LNCaP clone FGC (cell line): ENCODE data around the gene NEUROD2.

Experiments used
- DNase-seq: peaks from one replicate; pipeline ENCODE4 v3.0.0-alpha.2; 2011; ENCODE audit warnings: low read depth
- H3K4me3 ChIP-seq: 2 replicates; pipeline ENCODE4 v1.5.1; 2011; ENCODE audit warnings: mild to moderate bottlenecking, low read depth, low read length, control low read depth
- CTCF ChIP-seq: IDR thresholded peaks from 2 replicates; pipeline ENCODE4 v1.5.1; 2012; ENCODE audit warnings: mild to moderate bottlenecking; ENCODE audit not compliant: control insufficient read depth, insufficient read depth; ENCODE audit errors: extremely low read depth

NEUROD2 gene

GRCh38 chr17:39629898-39630297 lies 22.2 kb upstream of the NEUROD2 start:
- no peak for DNase-seq
- no peak overlapping the region for H3K4me3 ChIP-seq
- TF ChIP-seq CTCF: no peak

DNA sequence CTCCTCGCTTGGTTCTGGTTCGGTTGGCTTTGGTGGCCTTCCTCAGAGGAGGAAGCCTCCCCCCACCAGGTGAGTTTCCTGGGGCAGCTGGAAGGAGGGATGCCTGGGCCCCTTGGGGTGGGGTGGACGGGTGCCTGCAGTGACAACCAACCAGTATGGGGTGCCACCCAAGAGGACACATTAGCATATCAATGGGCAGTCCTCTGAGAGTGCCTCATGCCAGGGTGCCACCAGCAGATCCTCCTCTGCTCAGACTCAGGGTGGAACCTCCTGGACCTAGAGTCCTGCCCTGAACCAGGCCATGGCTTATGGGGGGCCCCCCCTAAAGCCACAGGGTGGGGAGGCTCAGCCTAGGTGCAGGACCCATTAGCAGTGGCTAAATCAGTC lies 21.8 kb upstream of the NEUROD2 start:
- no peak overlapping the region for H3K4me3 ChIP-seq
- DNase-seq: no peak
- no peak for TF ChIP-seq CTCF

GRCh38 chr17:39628655-39629493 lies 21.2 kb upstream of the NEUROD2 start:
- no peak overlapping the region for H3K4me3 ChIP-seq
- no peak for DNase-seq
- no peak for TF ChIP-seq CTCF

DNA sequence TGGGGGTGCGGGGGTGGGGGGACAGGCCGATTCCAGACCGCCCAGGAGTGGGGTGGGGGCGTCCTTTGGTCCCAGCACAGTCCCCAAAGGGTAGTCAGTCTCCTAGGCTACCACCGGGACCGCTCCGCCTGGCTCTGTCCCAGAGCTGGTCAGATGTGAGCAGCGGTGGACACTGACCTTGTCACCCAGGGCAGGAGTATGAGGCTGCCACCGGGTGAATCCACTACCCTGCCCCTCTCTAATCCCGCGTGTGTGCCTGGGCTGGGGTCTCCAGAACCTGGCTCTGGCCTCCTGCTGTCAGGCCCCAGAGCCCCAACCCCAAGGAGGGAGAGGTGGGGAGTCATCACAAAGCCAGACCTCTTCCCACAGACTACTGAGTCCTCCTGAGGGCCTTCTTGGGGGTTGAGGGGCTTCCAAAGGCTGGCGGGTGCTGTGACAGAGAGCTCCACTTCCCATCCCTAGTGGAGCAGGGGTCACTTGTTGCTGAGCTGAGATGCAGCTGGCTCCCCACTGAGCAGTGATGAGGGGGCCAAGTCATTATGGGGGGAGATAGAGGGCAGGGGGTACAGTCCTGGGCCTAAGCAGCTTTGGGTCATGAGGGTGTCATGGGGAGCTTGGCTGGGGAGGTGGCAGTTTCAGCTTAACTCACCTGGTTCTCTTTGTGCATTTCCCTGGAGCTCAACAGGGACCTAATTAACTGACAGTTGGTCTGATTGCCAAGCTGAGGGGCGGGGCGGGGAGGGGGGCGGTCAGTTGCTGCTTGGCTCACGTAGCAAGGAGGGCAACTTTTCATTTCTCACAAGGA lies 20.2 kb upstream of the NEUROD2 start:
- H3K4me3 ChIP-seq: no peak overlapping the region
- DNase-seq: no peak
- no peak for TF ChIP-seq CTCF

DNA sequence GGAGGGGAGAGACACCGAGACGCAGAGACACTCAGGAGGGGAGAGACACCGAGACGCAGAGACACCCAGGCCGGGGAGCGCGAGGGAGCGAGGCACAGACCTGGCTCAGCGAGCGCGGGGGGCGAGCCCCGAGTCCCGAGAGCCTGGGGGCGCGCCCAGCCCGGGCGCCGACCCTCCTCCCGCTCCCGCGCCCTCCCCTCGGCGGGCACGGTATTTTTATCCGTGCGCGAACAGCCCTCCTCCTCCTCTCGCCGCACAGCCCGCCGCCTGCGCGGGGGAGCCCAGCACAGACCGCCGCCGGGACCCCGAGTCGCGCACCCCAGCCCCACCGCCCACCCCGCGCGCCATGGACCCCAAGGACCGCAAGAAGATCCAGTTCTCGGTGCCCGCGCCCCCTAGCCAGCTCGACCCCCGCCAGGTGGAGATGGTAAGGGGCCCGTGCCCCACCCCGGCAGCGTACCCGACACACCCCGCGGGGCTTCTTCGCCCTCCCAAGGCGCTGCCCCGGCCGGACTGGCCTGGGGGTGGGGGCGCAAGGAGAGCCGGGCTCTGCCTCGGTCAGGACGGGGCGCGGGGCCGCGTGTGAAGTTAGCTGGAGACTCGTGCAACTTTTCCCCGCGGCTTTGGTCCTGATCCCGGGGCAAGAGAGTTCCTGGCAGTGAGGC lies 19.5 kb upstream of the NEUROD2 start:
- H3K4me3 ChIP-seq: no peak overlapping the region
- no peak for TF ChIP-seq CTCF
- no peak for DNase-seq

GRCh38 chr17:39626171-39627046 lies 18.7 kb upstream of the NEUROD2 start, which contains the start of gene PPP1R1B:
Gene PPP1R1B, plus strand, starts transcription at chr17:39626952. Its CDS starts 441 bp downstream, at chr17:39627393.
- no peak for TF ChIP-seq CTCF
- DNase-seq: no peak
- no peak within 1 kb of the TSS for H3K4me3 ChIP-seq
